HG02970 (cell line): ENCODE data around the gene MTERF4.
"Not testable (repeated sequence)": the region's sequence is repeated elsewhere in the genome, so short reads cannot be mapped to it uniquely, and the experiment has no call there.

Experiments
- ATAC-seq: cut with Tn5 transposase; IDR thresholded peaks from one replicate; pipeline ENCODE4 v1.9.1; 2021; ENCODE audit warnings: mild to moderate bottlenecking, moderate library complexity, moderate number of reproducible peaks; ENCODE audit not compliant: unreplicated experiment, low FRiP score

The MTERF4 gene

GRCh38 chr2:241112046-241112445 lies 10.0 kb upstream of the MTERF4 start:
- ATAC-seq, result no peak

GRCh38 chr2:241111440-241111805 lies 9.3 kb upstream of the MTERF4 start:
- no peak for ATAC-seq

GRCh38 chr2:241110607-241111439 lies 8.7 kb upstream of the MTERF4 start:
- ATAC-seq, result no peak

- no peak for ATAC-seq
Measured at GRCh38 chr2:241110089-241110606, 8.1 kb upstream of the MTERF4 start.

GRCh38 chr2:241109210-241110088 lies 7.4 kb upstream of the MTERF4 start:
- no peak for ATAC-seq

GRCh38 chr2:241108271-241109209 lies 6.5 kb upstream of the MTERF4 start:
- ATAC-seq, result no peak

GRCh38 chr2:241107031-241107783 lies 5.1 kb upstream of the MTERF4 start:
- ATAC-seq, result no peak

GRCh38 chr2:241105641-241106040 lies 3.6 kb upstream of the MTERF4 start:
- no peak for ATAC-seq

- ATAC-seq, result not testable (repeated sequence)
Measured at GRCh38 chr2:241104611-241105010, 2.5 kb upstream of the MTERF4 start.

- no peak for ATAC-seq
Measured at GRCh38 chr2:241103176-241103595, 1.1 kb upstream of the MTERF4 start.

- ATAC-seq, result no peak
Measured at GRCh38 chr2:241099246-241099645, 2.8 kb downstream of the MTERF4 start.

GRCh38 chr2:241096979-241097378 lies 5.1 kb downstream of the MTERF4 start:
- no peak for ATAC-seq

- ATAC-seq, result no peak
Measured at GRCh38 chr2:241095594-241096290, 6.3 kb downstream of the MTERF4 start.

GRCh38 chr2:241094924-241095420 lies 7.1 kb downstream of the MTERF4 start:
- ATAC-seq, result no peak

- ATAC-seq, result no peak
Measured at GRCh38 chr2:241094172-241094571, 7.9 kb downstream of the MTERF4 start.

GRCh38 chr2:241093133-241093781 lies 8.8 kb downstream of the MTERF4 start:
- not testable (repeated sequence) for ATAC-seq

GRCh38 chr2:241092677-241093076 lies 9.4 kb downstream of the MTERF4 start:
- ATAC-seq, result no peak
